Measurements from ENCODE around the gene DHX9.

DNA sequence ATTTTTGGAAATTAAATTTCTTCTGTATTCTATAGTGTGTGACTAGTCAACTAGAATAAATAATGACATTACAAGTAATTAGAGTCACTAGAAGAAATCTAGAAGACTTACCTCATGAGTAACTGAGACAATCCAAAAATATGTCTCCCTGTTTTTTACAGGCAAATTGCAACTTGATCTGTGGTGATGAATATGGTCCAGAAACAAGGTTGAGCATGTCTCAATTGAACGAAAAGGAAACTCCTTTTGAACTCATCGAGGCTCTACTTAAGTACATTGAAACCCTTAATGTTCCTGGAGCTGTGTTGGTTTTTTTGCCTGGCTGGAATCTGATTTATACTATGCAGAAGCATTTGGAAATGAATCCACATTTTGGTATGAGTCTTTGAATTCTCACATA lies 36.7 kb downstream of the DHX9 start:
- TF ChIP-seq POLR2A (IDR thresholded peaks at IDR 0.05): no peak
- TF ChIP-seq EP300 (IDR thresholded peaks at IDR 0.05; ENCODE audit: low read depth): no peak
- no peak for TF ChIP-seq CTCF (IDR thresholded peaks at IDR 0.05)
- no peak for TF ChIP-seq POLR2AphosphoS5 (IDR thresholded peaks at IDR 0.05)
